ENCODE results near the gene C16orf87.
"Not testable (repeated sequence)": the region's sequence is repeated elsewhere in the genome, so short reads cannot be mapped to it uniquely, and the experiment has no call there.

The C16orf87 gene

GRCh38 chr16:46868891-46869290, 37.9 kb upstream of the C16orf87 start:
- not testable (repeated sequence) for H3K14ac ChIP-seq (ENCODE audit: low read length in 2 of 2); H2BK15ac ChIP-seq (ENCODE audit: low read depth, poor library complexity, severe bottlenecking); H2AFZ ChIP-seq (ENCODE audit: low read depth, low read length); H2AK5ac ChIP-seq (ENCODE audit: low read length, severe bottlenecking); H3K9me3 ChIP-seq (ENCODE audit: control insufficient read depth, low read length); H4K8ac ChIP-seq (ENCODE audit: low read length); H3K27ac ChIP-seq (ENCODE audit: low read length, poor library complexity, severe bottlenecking); H3K23ac ChIP-seq (ENCODE audit: low read length in 2 of 2); H3K18ac ChIP-seq (ENCODE audit: low read depth in 1 of 2, low read length in 2 of 2); H3K4me3 ChIP-seq (ENCODE audit: insufficient read depth in 1 of 2, low read depth in 1 of 2, low read length in 2 of 2); H3K9ac ChIP-seq (ENCODE audit: low read length); H3K79me1 ChIP-seq (replicated peaks; ENCODE audit: low read length, poor library complexity, severe bottlenecking); H2BK120ac ChIP-seq (ENCODE audit: low read depth, low read length); DNase-seq; H3K4ac ChIP-seq (ENCODE audit: low read depth in 1 of 2, low read length in 2 of 2); H2BK12ac ChIP-seq (ENCODE audit: low read length in 2 of 2); H2BK5ac ChIP-seq (ENCODE audit: low read depth, low read length, poor library complexity, severe bottlenecking); H3K4me2 ChIP-seq (ENCODE audit: low read length, poor library complexity, severe bottlenecking); H3K36me3 ChIP-seq (ENCODE audit: control insufficient read depth in 1 of 2, insufficient read depth in 2 of 2, low read depth in 1 of 2, low read length in 2 of 2); H4K91ac ChIP-seq (ENCODE audit: low read length); H3K4me1 ChIP-seq (ENCODE audit: control insufficient read depth, insufficient read depth, low read depth, low read length)
- peaks cover 0 to 12% of the 10 kb centered on the region in 2 experiments for H3K27me3 ChIP-seq (ENCODE audit: control insufficient read depth in 1 of 2, insufficient read depth in 1 of 2, low read length in 2 of 2)
- 73% methylated on average over 2 of the region's 2 CpGs for WGBS

GRCh38 chr16:46867486-46867885, 36.5 kb upstream of the C16orf87 start:
- not testable (repeated sequence) for H3K36me3 ChIP-seq (ENCODE audit: control insufficient read depth in 1 of 2, insufficient read depth in 2 of 2, low read depth in 1 of 2, low read length in 2 of 2); H3K9ac ChIP-seq (ENCODE audit: low read length); H2BK5ac ChIP-seq (ENCODE audit: low read depth, low read length, poor library complexity, severe bottlenecking); H4K91ac ChIP-seq (ENCODE audit: low read length); H3K4me1 ChIP-seq (ENCODE audit: control insufficient read depth, insufficient read depth, low read depth, low read length); H4K8ac ChIP-seq (ENCODE audit: low read length); DNase-seq; H3K27ac ChIP-seq (ENCODE audit: low read length, poor library complexity, severe bottlenecking); H3K79me1 ChIP-seq (replicated peaks; ENCODE audit: low read length, poor library complexity, severe bottlenecking); H3K4me2 ChIP-seq (ENCODE audit: low read length, poor library complexity, severe bottlenecking); H3K23ac ChIP-seq (ENCODE audit: low read length in 2 of 2); H3K18ac ChIP-seq (ENCODE audit: low read depth in 1 of 2, low read length in 2 of 2); H3K4ac ChIP-seq (ENCODE audit: low read depth in 1 of 2, low read length in 2 of 2); H2BK15ac ChIP-seq (ENCODE audit: low read depth, poor library complexity, severe bottlenecking); H2AFZ ChIP-seq (ENCODE audit: low read depth, low read length); H3K14ac ChIP-seq (ENCODE audit: low read length in 2 of 2); H3K4me3 ChIP-seq (ENCODE audit: insufficient read depth in 1 of 2, low read depth in 1 of 2, low read length in 2 of 2); H2AK5ac ChIP-seq (ENCODE audit: low read length, severe bottlenecking); H3K9me3 ChIP-seq (ENCODE audit: control insufficient read depth, low read length); H2BK120ac ChIP-seq (ENCODE audit: low read depth, low read length); H2BK12ac ChIP-seq (ENCODE audit: low read length in 2 of 2)
- WGBS: 73% methylated on average over 1 of the region's 2 CpGs
- H3K27me3 ChIP-seq (ENCODE audit: control insufficient read depth in 1 of 2, insufficient read depth in 1 of 2, low read length in 2 of 2): peaks cover 0 to 12% of the 10 kb centered on the region in 2 experiments

- H2BK5ac ChIP-seq (ENCODE audit: low read depth, low read length, poor library complexity, severe bottlenecking): no peak overlapping the region
- no peak overlapping the region for H2BK12ac ChIP-seq (ENCODE audit: low read length in 2 of 2)
- H3K36me3 ChIP-seq (ENCODE audit: control insufficient read depth in 1 of 2, insufficient read depth in 2 of 2, low read depth in 1 of 2, low read length in 2 of 2): no peaks in the 10 kb centered on the region
- no peak overlapping the region for H3K23ac ChIP-seq (ENCODE audit: low read length in 2 of 2)
- H3K4me2 ChIP-seq (ENCODE audit: low read length, poor library complexity, severe bottlenecking): no peak overlapping the region
- H3K4ac ChIP-seq (ENCODE audit: low read depth in 1 of 2, low read length in 2 of 2): no peak overlapping the region
- H3K14ac ChIP-seq (ENCODE audit: low read length in 2 of 2): no peak overlapping the region
- no peaks in the 10 kb centered on the region for H3K79me1 ChIP-seq (replicated peaks; ENCODE audit: low read length, poor library complexity, severe bottlenecking)
- no peak overlapping the region for H3K4me3 ChIP-seq (ENCODE audit: insufficient read depth in 1 of 2, low read depth in 1 of 2, low read length in 2 of 2)
- H2BK15ac ChIP-seq (ENCODE audit: low read depth, poor library complexity, severe bottlenecking): no peak overlapping the region
- no peaks in the 10 kb centered on the region for H3K9me3 ChIP-seq (ENCODE audit: control insufficient read depth, low read length)
- WGBS: 67% methylated on average over 1 of the region's 1 CpG
- H2AK5ac ChIP-seq (ENCODE audit: low read length, severe bottlenecking): no peak overlapping the region
- H2BK120ac ChIP-seq (ENCODE audit: low read depth, low read length): no peak overlapping the region
- H3K4me1 ChIP-seq (ENCODE audit: control insufficient read depth, insufficient read depth, low read depth, low read length): peaks cover 2% of the 10 kb centered on the region
- H2AFZ ChIP-seq (ENCODE audit: low read depth, low read length): no peak overlapping the region
- H3K9ac ChIP-seq (ENCODE audit: low read length): no peak overlapping the region
- H3K18ac ChIP-seq (ENCODE audit: low read depth in 1 of 2, low read length in 2 of 2): no peak overlapping the region
- peaks cover 0 to 8% of the 10 kb centered on the region in 2 experiments for H3K27me3 ChIP-seq (ENCODE audit: control insufficient read depth in 1 of 2, insufficient read depth in 1 of 2, low read length in 2 of 2)
- H4K91ac ChIP-seq (ENCODE audit: low read length): no peak overlapping the region
- no peak for DNase-seq
- no peak overlapping the region for H4K8ac ChIP-seq (ENCODE audit: low read length)
- no peak overlapping the region for H3K27ac ChIP-seq (ENCODE audit: low read length, poor library complexity, severe bottlenecking)
Measured at GRCh38 chr16:46866286-46866685, 35.3 kb upstream of the C16orf87 start.

GRCh38 chr16:46862555-46863447, 31.8 kb upstream of the C16orf87 start:
- H3K4me2 ChIP-seq (ENCODE audit: low read length, poor library complexity, severe bottlenecking): no peak overlapping the region
- no peak overlapping the region for H2BK120ac ChIP-seq (ENCODE audit: low read depth, low read length)
- H3K36me3 ChIP-seq (ENCODE audit: control insufficient read depth in 1 of 2, insufficient read depth in 2 of 2, low read depth in 1 of 2, low read length in 2 of 2): no peaks in the 10 kb centered on the region
- no peak overlapping the region for H4K8ac ChIP-seq (ENCODE audit: low read length)
- no peaks in the 10 kb centered on the region for H3K9me3 ChIP-seq (ENCODE audit: control insufficient read depth, low read length)
- H2BK12ac ChIP-seq (ENCODE audit: low read length in 2 of 2): no peak overlapping the region
- H3K27ac ChIP-seq (ENCODE audit: low read length, poor library complexity, severe bottlenecking): no peak overlapping the region
- no peak for DNase-seq
- H3K4me3 ChIP-seq (ENCODE audit: insufficient read depth in 1 of 2, low read depth in 1 of 2, low read length in 2 of 2): no peak overlapping the region
- H2BK5ac ChIP-seq (ENCODE audit: low read depth, low read length, poor library complexity, severe bottlenecking): no peak overlapping the region
- H4K91ac ChIP-seq (ENCODE audit: low read length): no peak overlapping the region
- H2AK5ac ChIP-seq (ENCODE audit: low read length, severe bottlenecking): no peak overlapping the region
- no peaks in the 10 kb centered on the region for H3K4me1 ChIP-seq (ENCODE audit: control insufficient read depth, insufficient read depth, low read depth, low read length)
- H2BK15ac ChIP-seq (ENCODE audit: low read depth, poor library complexity, severe bottlenecking): no peak overlapping the region
- H3K79me1 ChIP-seq (replicated peaks; ENCODE audit: low read length, poor library complexity, severe bottlenecking): no peaks in the 10 kb centered on the region
- H3K14ac ChIP-seq (ENCODE audit: low read length in 2 of 2): no peak overlapping the region
- H3K27me3 ChIP-seq (ENCODE audit: control insufficient read depth in 1 of 2, insufficient read depth in 1 of 2, low read length in 2 of 2): no peaks in the 10 kb centered on the region
- no peak overlapping the region for H2AFZ ChIP-seq (ENCODE audit: low read depth, low read length)
- 96% methylated on average over 13 of the region's 16 CpGs for WGBS
- H3K4ac ChIP-seq (ENCODE audit: low read depth in 1 of 2, low read length in 2 of 2): no peak overlapping the region
- H3K9ac ChIP-seq (ENCODE audit: low read length): no peak overlapping the region
- no peak overlapping the region for H3K18ac ChIP-seq (ENCODE audit: low read depth in 1 of 2, low read length in 2 of 2)
- H3K23ac ChIP-seq (ENCODE audit: low read length in 2 of 2): no peak overlapping the region
